GM12878 (cell line): Measurements from ENCODE around the gene PFKL.

ENCODE experiments used
- CBX3 ChIP-seq: fragments of 200-600 bp; sonication (generic); IDR thresholded peaks from 2 replicates; pipeline ENCODE4 v1.6.1; 2016; ENCODE audit warnings: low read depth, borderline replicate concordance
- POLR2A ChIP-seq: IDR thresholded peaks from 2 replicates; pipeline ENCODE4 v1.6.1; 2011; ENCODE audit warnings: low read depth, mild to moderate bottlenecking, low read length
- ZNF24 ChIP-seq: fragments of 450-650 bp; IDR thresholded peaks from 2 replicates; pipeline ENCODE4 v1.6.1; 2017; ENCODE audit warnings: antibody characterized with exemption, mild to moderate bottlenecking
- TF ChIP-seq, protein P1 (sequence below), 3 experiments: IDR thresholded peaks in 2 of 3; conservative IDR thresholded peaks in 1 of 3; 2 replicates each; pipeline ENCODE4 v1.5.1; 2011; ENCODE audit warnings: low read depth in 3 of 3, low read length in 3 of 3, mild to moderate bottlenecking in 3 of 3, control low read depth in 2 of 3, moderate library complexity in 2 of 3, inconsistent platforms in 1 of 3, mixed read lengths in 1 of 3; ENCODE audit not compliant: control insufficient read depth in 2 of 3, insufficient read depth in 1 of 3; ENCODE audit errors: extremely low read depth in 1 of 3

DNA sequence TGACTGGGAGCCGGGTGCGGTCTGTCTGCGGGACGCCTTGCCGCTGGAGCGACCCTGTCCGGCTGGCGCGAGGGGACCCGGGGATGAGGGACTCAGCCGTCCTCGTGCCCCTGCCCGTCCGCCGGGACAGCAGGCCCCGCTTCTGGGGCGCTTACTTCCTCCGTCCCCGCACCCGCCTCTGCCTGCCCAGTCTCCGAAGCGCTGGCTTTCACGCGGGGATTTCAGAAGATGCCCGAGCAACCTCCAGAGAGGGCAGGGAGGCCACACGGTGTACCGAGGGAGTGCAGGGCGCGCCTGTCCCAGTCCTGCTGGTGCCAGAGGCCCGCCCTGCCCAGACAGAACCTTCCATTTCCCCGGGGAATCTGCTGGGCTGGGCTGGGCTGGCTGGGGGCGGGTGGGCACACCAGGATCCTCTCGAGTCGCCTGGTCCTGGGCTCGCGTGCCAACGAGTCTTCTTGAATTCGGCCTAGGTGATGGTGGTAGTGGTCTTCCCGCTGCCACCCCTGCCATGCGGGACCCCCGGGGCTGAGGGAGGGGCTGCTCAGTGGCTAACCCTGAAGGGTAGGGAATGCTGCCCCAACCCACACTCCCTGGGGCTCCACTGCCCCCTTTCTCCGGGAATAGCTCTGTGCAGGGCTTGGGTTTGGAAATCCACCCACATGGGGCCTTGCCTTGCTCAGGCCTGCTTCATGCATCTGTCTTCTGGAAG lies 51.1 kb downstream of the PFKL start:
- TF ChIP-seq, protein P1, sequence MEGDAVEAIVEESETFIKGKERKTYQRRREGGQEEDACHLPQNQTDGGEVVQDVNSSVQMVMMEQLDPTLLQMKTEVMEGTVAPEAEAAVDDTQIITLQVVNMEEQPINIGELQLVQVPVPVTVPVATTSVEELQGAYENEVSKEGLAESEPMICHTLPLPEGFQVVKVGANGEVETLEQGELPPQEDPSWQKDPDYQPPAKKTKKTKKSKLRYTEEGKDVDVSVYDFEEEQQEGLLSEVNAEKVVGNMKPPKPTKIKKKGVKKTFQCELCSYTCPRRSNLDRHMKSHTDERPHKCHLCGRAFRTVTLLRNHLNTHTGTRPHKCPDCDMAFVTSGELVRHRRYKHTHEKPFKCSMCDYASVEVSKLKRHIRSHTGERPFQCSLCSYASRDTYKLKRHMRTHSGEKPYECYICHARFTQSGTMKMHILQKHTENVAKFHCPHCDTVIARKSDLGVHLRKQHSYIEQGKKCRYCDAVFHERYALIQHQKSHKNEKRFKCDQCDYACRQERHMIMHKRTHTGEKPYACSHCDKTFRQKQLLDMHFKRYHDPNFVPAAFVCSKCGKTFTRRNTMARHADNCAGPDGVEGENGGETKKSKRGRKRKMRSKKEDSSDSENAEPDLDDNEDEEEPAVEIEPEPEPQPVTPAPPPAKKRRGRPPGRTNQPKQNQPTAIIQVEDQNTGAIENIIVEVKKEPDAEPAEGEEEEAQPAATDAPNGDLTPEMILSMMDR (IDR thresholded peaks at IDR 0.05 in 2 of 3, conservative IDR thresholded peaks at IDR 0.05 in 1 of 3; ENCODE audit: control insufficient read depth in 2 of 3, extremely low read depth in 1 of 3, insufficient read depth in 1 of 3, low read depth in 3 of 3, low read length in 3 of 3), result no peak
- no peak for TF ChIP-seq POLR2A
- no peak for TF ChIP-seq CBX3
- no peak for TF ChIP-seq ZNF24
